ENCODE measurements around the gene GALNT9.
A peak's percentile ranks its signal among the peaks of the same experiment; 100 is the strongest.
"Not testable (repeated sequence)": the region's sequence is repeated elsewhere in the genome, so short reads cannot be mapped to it uniquely, and the experiment has no call there.

The GALNT9 gene

DNA sequence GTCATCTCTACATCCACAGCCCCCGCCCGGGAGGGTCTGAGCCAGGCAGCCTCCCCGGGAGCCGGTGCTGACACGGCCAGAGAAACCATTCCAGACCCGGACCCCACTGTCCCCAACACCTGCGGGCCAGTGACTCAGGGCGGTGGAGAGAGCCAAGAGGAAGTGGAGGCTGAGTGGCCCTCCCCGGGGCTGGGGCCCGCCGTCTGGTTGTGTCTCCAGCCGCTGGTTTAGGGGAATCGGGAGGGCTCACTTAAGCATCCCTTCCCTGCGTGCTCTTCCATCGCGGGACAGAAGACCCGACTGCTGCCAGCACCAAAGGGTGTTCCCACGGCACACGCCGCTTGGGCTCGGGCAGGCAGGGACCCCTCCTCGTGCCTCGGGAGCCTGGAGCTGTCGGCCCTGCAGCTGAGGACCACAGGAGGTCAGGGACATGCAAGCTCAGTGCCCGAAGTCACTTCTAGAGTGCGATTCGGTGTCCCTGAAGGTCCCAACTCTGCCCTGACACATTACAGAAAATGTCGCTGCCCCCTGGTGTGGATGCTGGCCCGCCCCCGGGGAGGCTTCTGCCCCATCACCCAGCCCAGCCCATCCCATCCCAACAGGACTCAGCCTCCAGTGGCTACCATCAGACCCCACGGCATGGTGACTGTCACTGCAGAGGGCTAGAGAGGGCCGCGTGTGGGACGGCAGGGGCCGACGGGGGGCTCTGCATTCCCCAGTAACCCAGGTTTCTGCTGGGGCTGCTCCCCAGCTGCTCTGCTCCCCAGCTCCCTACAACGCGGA is 50.8 kb downstream of the GALNT9 start:
- DNase-seq: no peak

- DNase-seq: no peak
These were observed 51.4 kb downstream of the GALNT9 start for GRCh38 chr12:132277949-132278348.

DNA sequence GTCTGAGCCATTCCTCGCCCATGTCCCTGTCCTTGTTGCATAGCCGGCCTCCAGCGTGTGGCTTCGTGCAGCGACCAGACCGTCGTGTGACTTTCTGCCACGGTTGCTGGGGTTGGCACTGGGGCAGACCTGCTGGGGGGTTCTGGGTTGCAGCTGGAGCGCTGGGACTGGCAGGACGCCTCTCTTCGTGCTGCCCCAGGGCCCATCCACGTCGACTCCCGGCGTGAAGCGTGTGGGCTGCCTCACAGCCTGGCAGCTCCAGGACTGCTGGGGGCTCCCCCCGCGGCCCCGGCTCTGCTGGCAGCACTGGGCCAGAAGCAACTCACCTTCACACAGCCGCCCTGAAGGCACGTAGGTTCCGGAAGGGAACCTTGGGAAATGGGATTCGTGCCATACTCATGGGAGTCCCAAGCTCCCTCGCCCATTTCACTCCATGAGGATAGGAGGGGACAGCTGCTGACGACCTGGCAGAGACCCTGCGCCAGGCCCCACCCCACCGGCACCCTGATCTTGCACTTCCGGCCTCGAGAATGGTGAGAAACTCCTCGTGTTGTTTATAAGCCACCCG is 51.9 kb downstream of the GALNT9 start:
- no peak for DNase-seq

DNA sequence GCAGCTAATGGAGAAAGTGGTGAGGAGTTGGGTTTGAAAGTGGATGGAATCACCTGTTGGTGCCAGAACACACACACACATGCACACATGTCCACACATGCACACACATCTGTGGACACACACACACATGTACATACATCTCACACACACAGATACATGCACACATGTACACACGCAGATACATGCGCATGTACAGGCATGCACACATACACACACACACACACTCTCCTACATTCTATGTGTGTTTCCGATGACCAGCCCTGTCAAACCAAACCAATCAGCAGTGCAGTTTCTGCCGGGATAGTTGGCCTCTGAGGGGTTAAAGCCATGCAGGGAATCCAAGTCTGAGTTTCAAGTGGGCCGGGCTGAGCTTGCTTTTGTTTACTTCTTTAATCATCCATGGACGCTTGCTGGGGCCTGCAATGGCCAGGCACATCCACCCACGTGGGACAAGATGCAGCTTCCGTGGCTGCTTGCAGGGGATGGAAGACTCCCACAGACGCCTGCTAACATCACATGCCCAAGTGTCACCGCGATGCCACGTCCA is 52.5 kb downstream of the GALNT9 start:
- peak; percentile 56 for DNase-seq

GRCh38 chr12:132276066-132276826 is 53.1 kb downstream of the GALNT9 start:
- peak; percentile 70 for DNase-seq

GRCh38 chr12:132275631-132276030 is 53.8 kb downstream of the GALNT9 start:
- no peak for DNase-seq

- DNase-seq: peak; percentile 54
These were observed 54.3 kb downstream of the GALNT9 start for GRCh38 chr12:132275110-132275531.

DNA sequence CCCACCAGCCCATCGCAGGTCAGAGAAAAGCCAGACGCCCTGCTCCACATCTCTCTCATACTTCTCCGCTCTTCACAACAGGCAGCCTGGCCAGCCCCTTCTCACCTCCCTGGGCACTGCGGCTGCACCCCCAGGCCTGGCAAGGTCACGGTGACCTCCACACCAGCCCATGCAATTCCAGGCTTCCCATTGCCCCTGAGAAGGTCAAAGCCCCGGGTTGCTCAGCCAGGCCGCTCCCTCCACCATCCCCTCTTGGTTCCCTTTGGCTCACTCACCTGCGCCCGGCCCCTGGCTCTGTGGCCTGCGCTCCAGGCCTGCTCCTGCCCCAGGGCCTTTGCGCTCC is 55.4 kb downstream of the GALNT9 start:
- no peak for DNase-seq

DNA sequence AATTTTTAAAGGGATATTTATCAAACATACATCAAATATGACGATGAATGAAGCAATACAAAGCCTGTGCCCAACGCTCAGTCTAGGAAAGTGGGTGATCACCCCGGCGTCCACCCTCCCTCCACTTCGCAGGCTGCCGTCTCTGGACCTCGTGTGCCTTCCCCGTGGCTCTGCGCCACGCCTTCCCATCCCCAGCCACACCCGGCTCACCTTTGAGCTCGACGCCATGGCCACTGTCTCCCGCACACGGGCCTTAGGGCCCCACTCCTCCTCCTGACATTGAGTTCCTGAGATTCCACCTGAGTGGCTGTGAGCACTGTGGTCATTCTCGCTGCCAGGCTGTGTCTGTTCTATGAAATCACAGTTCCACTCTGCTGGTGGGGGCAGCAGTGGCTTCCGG is 56.7 kb downstream of the GALNT9 start:
- DNase-seq: no peak

DNA sequence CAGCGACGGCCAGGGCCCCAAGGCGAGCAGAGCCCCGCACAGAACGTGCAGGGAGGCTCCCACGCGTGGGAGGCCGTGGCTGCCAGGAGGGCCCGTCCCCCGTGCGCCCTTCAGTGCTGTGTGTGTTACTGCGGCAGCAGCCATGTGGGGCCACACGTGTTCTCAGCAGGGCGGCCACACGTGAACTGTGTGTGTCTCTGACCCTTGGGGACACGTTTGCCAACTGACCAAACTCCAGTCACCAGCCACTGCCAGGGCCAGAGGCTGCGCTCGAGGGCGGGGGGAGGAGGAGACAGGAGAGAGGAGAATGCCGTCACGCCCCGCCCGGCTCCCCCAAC is 57.7 kb downstream of the GALNT9 start:
- no peak for DNase-seq

GRCh38 chr12:132270969-132271754 is 58.2 kb downstream of the GALNT9 start:
- DNase-seq: no peak

GRCh38 chr12:132270516-132270915 is 58.9 kb downstream of the GALNT9 start:
- DNase-seq: no peak

GRCh38 chr12:132269271-132269968 is 60.0 kb downstream of the GALNT9 start:
- DNase-seq: no peak

GRCh38 chr12:132268674-132269073 is 60.7 kb downstream of the GALNT9 start:
- no peak for DNase-seq

DNA sequence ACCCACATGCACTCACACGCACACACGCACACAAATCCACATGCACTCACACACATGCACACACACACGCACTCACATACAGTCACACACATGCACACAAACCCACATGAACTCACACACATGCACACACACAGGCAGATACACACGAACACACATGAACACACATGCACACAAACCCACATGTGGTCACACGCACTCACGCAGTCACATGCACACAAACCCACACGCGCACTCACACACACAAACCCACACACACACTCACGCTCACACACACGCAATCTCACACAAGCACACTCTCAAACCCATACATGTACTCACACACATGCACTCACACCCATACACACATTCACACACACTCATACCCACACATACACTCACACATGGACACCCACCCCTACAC is 61.5 kb downstream of the GALNT9 start:
- DNase-seq: no peak

GRCh38 chr12:132266802-132267201 is 62.6 kb downstream of the GALNT9 start:
- no peak for DNase-seq

DNA sequence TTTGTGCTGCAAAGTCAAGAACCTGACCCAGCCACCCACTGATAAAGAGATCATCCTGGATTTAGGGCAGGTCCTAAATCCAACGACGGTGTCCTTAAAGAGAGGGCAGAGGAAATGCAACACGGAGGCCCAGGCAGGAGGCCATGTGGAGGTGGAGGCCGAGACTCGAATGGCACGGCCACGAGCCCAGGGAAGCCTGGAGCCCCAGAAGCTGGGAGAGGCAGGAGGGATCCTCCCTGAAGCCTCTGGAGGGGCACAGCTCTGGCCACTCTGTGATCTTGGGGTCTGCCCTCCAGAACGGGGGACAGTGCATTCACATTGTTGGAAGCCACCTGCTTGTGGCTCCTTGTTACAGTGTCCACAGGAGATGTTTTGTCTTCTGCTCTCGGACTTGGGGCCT is 63.0 kb downstream of the GALNT9 start:
- DNase-seq: no peak

DNA sequence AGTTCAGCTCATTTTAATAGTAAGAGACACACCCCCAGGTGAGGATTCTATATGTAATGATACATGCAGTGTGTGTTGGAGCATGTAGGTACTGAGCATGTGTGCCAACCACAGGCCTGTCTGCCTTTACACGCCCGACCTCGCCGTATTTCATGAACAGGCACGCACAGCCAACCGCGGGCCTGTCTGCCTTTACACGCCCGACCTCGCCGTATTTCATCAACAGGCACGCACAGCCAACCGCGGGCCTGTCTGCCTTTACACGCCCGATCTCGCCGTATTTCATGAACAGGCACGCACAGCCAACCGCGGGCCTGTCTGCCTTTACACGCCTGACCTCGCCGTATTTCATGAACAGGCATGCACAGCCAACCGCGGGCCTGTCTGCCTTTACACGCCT is 63.6 kb downstream of the GALNT9 start:
- DNase-seq: not testable (repeated sequence)

GRCh38 chr12:132265056-132265800 is 64.2 kb downstream of the GALNT9 start:
- no peak for DNase-seq

DNA sequence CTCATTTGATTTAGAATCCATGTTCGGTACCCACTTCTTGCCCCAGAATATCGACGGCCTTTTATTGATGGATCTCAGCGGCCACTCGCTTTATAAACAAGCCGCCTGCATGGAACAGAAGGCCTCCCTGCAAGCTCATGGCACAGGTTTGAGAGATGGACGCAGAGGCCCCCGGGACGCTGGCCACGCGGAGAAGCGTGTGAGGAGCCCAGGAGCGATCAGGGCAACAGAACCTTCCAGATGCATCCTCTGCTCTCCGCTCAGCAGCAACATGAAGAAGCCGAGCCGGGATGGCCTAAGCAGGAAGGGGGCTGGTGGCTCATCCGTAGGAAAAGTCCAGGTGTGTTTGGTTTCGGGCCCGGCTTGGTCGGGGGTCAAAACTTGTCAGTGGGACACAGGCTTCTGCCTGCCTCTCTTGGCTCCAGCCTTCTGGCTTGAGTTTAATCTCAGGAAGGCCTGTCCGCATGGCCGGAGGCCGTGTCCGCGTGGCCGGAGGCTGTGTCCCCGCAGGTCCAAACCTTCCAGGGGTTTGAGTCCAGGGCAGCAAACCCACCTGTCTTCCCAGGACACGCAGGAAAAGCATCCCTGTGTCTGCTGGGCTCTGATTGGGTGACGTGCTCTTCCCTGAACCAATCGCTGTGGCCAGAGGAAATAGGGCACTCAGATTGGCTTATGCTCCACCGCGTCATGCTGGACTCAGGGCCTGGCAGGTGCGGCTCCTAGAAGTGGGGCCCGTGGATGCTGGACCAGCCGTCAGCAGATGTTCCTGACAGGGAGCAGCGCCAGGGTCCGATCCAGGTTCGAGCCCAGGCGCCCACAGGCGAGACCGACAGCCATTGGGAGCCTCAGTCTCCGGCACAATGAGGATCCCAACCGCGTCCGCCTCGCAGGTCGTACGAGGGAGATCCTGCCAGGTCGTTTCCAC is 65.0 kb downstream of the GALNT9 start:
- no peak for DNase-seq

Measured in retina (tissue), 1 donor.